Omental fat pad (tissue), 4 donors: Measurements from ENCODE around the gene ZIK1. TPM values are rescaled to one million over a fixed set of nuclear protein-coding genes. Genes with fewer than 3 reads are reported as not detected.

Source experiments
- ATAC-seq: fragments of 150-250 bp; one replicate; pipeline ENCODE4 v1.9.1; 2016; ENCODE audit warnings: mild to moderate bottlenecking, moderate library complexity; ENCODE audit not compliant: low FRiP score
- DNase-seq: peaks from one replicate; pipeline ENCODE4 v3.0.0-alpha.2; 2019; ENCODE audit warnings: low spot score
- total RNA-seq, 4 donors: library from RNA; depleted of rRNA; stranded (reverse); fragments of >200 nt; gene quantifications; one replicate each; pipeline ENCODE4 v1.1.0, GENCODE V29; 2016
- TF ChIP-seq, protein P1 (sequence below), 3 donors: fragments of 450-650 bp; IDR thresholded peaks; one replicate each; pipeline ENCODE4 v1.5.1; 2016 to 2017; ENCODE audit warnings: antibody characterized with exemption in 3 of 3, mild to moderate bottlenecking in 3 of 3, moderate library complexity in 2 of 3

The ZIK1 gene
- total RNA-seq, 4 donors from 2014 or later = 1.3 to 3.5 (median 2.5) TPM

DNA sequence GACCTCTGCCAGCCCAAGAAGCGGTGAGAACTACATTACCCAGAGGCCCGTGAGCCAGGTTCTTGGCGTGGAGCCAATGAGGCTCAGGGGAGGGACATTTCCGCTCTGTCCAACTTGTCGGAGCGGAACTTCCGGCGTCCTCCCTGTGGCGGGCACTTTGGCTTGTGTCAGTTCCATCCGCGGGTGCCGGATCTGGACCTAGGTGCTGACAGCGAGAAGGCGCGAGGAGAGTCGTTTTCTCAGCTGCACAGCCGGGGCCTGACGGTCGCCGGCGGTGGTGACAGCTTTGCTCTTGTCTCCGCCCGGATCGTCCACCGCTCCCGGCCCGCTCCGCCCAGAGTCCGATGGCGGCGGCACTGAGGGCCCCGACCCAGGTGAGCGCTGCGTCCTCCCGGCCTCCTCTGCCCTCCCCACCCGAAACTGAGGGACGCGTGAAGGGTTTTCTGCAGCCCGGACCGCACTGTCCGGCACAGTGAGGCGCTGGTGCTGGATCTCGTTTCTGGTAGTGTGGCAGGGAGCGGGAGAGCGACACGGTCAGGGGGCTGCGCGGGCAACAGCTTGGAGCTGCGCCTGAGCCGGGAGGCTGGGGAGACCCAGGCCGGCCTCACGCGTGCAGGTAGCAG lies 15.9 kb downstream of the ZIK1 start, which contains the start of gene ZNF530:
Gene ZNF530, plus strand, starts transcription at position 125 of the 623 bp plus-strand sequence. CDS start 4,461 bp downstream, outside the sequence.
- DNase-seq = peak; percentile 95
- TF ChIP-seq, protein P1, sequence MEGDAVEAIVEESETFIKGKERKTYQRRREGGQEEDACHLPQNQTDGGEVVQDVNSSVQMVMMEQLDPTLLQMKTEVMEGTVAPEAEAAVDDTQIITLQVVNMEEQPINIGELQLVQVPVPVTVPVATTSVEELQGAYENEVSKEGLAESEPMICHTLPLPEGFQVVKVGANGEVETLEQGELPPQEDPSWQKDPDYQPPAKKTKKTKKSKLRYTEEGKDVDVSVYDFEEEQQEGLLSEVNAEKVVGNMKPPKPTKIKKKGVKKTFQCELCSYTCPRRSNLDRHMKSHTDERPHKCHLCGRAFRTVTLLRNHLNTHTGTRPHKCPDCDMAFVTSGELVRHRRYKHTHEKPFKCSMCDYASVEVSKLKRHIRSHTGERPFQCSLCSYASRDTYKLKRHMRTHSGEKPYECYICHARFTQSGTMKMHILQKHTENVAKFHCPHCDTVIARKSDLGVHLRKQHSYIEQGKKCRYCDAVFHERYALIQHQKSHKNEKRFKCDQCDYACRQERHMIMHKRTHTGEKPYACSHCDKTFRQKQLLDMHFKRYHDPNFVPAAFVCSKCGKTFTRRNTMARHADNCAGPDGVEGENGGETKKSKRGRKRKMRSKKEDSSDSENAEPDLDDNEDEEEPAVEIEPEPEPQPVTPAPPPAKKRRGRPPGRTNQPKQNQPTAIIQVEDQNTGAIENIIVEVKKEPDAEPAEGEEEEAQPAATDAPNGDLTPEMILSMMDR (IDR thresholded peaks at IDR 0.05) = no peak

DNA sequence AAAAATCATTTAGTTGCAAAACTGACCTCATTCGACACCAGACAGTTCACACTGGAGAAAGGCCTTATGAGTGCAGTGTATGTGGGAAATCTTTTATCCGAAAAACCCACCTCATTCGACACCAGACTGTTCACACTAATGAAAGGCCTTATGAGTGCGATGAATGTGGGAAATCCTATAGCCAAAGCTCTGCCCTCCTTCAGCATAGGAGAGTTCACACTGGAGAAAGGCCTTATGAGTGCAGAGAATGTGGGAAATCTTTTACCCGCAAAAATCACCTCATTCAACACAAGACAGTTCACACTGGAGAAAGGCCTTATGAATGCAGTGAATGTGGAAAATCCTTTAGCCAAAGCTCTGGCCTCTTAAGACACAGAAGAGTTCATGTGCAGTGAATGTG lies 23.0 kb downstream of the ZIK1 start:
- DNase-seq (no peak), ATAC-seq (no peak)
- TF ChIP-seq, protein P1 (IDR thresholded peaks at IDR 0.05) = no peak

More for the DNA sequence above, 15.9 kb downstream of the ZIK1 start, which contains the start of gene ZNF530:
- ATAC-seq = peak; percentile 87

DNA sequence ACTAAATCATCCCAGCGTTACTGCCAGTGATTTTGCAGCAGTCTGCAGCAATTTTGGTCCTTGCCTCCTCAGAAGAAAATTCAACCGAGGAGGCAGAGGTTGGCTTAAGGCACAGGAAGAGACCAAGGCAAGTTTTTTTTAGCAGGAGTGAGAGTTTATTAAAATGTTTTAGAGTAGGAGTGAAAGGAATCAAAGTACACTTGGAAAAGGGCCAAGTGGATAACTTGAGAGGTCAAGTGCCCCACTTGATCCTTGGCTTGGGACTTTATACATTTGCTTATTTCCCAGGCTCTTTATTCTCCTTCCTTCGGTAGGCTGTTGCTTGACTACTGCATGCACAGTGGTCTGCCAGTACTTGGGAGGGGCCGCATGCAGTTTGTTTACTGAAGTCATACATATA lies 27.2 kb downstream of the ZIK1 start:
- ATAC-seq (no peak), DNase-seq (no peak)
- TF ChIP-seq, protein P1 (IDR thresholded peaks at IDR 0.05) = no peak

DNA sequence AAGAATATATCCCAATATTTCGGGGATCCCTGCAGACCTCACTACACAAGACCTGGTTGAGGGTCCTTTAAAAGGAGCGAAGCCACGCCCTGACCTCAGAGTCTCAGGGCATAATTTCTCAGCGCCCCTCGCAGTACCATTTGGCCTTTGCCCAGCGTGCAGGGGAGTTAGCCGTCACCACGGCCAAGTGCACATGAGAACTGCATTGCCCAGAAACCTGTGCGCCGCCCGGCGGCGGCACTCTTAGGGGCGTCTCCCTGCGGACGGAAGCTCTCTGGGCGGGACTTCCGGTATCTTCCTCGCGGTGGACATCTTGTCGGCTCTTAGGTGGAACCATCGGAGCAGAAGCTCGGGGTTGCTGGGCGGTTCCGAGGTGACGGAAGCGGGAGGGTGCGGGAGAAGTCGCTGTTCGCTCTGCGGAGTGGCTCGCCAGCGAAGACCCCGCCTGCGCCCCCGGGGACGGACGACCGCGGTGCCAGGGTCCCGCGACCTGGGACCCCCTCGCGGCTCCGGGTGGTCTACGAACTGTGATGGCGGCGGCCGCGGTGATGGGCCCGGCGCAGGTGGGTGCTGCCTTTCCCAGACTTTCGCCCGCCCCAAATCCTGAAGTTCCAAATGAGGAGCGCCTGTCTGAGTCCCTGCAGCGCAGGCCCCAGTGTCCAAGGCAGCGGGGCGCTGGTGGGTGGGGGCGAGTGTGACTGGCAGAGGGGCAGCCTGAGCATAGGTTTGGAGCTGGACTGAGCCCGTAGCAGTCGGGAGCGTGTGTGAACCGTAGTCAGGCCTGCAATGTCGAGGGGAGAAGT lies 30.2 kb downstream of the ZIK1 start, which contains the start of gene ZNF134:
Gene ZNF134, plus strand, starts transcription at position 302 of the 803 bp plus-strand sequence. CDS start 5,227 bp downstream, outside the sequence.
- DNase-seq (peak; percentile 69), ATAC-seq (peak; percentile 83)
- TF ChIP-seq, protein P1 (IDR thresholded peaks at IDR 0.05) = no peak

DNA sequence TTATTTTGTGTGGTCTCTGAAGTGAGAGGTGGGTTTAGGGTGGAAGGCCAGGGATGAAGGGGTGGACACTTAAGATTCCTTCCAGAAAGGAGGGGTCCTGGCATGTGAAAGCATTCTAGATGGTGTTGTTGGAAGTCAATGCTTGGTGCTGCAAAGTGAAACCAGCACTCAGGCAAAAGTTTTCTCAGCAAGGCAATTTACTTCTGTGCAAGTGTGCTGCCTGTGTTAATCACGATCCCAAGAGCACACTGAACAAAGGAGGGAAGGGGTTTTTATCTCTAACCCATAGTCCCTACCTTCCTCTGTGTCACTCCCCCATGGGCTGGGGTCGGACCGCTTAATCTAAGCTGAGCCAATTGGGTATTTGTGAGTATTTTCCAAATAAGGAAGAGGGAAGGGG lies 31.4 kb downstream of the ZIK1 start:
- TF ChIP-seq, protein P1 (IDR thresholded peaks at IDR 0.05) = no peak
- no peak for ATAC-seq

DNA sequence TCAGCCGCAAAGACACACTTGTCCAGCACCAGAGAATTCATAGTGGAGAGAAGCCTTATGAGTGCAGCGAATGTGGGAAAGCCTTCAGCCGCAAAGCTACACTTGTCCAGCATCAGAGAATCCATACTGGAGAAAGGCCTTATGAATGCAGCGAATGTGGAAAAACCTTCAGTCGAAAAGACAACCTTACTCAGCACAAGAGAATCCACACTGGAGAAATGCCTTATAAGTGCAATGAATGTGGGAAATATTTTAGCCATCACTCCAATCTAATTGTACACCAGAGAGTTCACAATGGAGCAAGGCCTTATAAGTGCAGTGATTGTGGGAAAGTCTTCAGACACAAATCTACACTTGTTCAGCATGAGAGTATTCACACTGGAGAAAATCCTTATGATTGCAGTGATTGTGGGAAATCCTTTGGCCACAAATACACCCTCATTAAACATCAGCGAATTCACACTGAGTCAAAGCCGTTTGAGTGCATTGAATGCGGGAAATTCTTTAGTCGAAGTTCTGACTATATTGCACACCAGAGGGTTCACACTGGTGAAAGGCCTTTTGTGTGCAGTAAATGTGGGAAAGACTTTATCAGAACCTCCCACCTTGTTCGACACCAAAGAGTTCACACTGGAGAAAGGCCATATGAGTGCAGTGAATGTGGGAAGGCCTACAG lies 36.9 kb downstream of the ZIK1 start:
- TF ChIP-seq, protein P1 (IDR thresholded peaks at IDR 0.05) = no peak
- ATAC-seq = no peak
- DNase-seq = no peak

More for the DNA sequence above, 31.4 kb downstream of the ZIK1 start:
- no peak for DNase-seq
